Measurements from ENCODE around the gene SPG11.

Gene SPG11

GRCh38 chr15:44623178-44623577, 40.3 kb downstream of the SPG11 start:
- TF ChIP-seq CTCF (IDR thresholded peaks at IDR 0.05; ENCODE audit: insufficient read depth, low read length, poor library complexity, severe bottlenecking) (no peak), EZH2phosphoT487 (conservative IDR thresholded peaks at IDR 0.05; ENCODE audit: low read length) (no peak)
- no peaks in the 10 kb centered on the region for H4K20me1 ChIP-seq (ENCODE audit: low read depth, low read length)
- no peaks in the 10 kb centered on the region for H3K27me3 ChIP-seq (ENCODE audit: low read length)
- H3K27ac ChIP-seq (ENCODE audit: low read depth, low read length): no peak overlapping the region
- H3K9me2 ChIP-seq (replicated peaks; ENCODE audit: insufficient read depth, low read length): no peaks in the 10 kb centered on the region
- no peak overlapping the region for H3K4me2 ChIP-seq (ENCODE audit: low read depth, low read length, poor library complexity, severe bottlenecking)
- H3K9ac ChIP-seq (ENCODE audit: low read length): no peak overlapping the region
- no peaks in the 10 kb centered on the region for H3K79me2 ChIP-seq (ENCODE audit: insufficient read depth, low read length)
- H3K9me3 ChIP-seq (ENCODE audit: insufficient read depth, low read length): no peaks in the 10 kb centered on the region
- H3K36me3 ChIP-seq (ENCODE audit: low read length): peaks cover 25% of the 10 kb centered on the region; the same call in 1 of the 2 replicates
- H3K4me3 ChIP-seq (ENCODE audit: insufficient read depth, low read length, poor library complexity, severe bottlenecking): no peak overlapping the region
- H2AFZ ChIP-seq (ENCODE audit: low read depth, low read length, severe bottlenecking): no peak overlapping the region
- no peaks in the 10 kb centered on the region for H3F3A ChIP-seq (ENCODE audit: insufficient read depth)

- no peak for TF ChIP-seq CTCF (IDR thresholded peaks at IDR 0.05; ENCODE audit: insufficient read depth, low read length, poor library complexity, severe bottlenecking)
- TF ChIP-seq EZH2phosphoT487 (conservative IDR thresholded peaks at IDR 0.05; ENCODE audit: low read length): no peak
- no peaks in the 10 kb centered on the region for H3K9me3 ChIP-seq (ENCODE audit: insufficient read depth, low read length)
- no peak overlapping the region for H2AFZ ChIP-seq (ENCODE audit: low read depth, low read length, severe bottlenecking)
- no peaks in the 10 kb centered on the region for H3K79me2 ChIP-seq (ENCODE audit: insufficient read depth, low read length)
- H3F3A ChIP-seq (ENCODE audit: insufficient read depth): no peaks in the 10 kb centered on the region
- H4K20me1 ChIP-seq (ENCODE audit: low read depth, low read length): no peaks in the 10 kb centered on the region
- peaks cover 34% of the 10 kb centered on the region; the same call in 1 of the 2 replicates for H3K36me3 ChIP-seq (ENCODE audit: low read length)
- no peak overlapping the region for H3K4me3 ChIP-seq (ENCODE audit: insufficient read depth, low read length, poor library complexity, severe bottlenecking)
- no peaks in the 10 kb centered on the region for H3K9me2 ChIP-seq (replicated peaks; ENCODE audit: insufficient read depth, low read length)
- H3K9ac ChIP-seq (ENCODE audit: low read length): no peak overlapping the region
- no peaks in the 10 kb centered on the region for H3K27me3 ChIP-seq (ENCODE audit: low read length)
- no peak overlapping the region for H3K27ac ChIP-seq (ENCODE audit: low read depth, low read length)
- no peak overlapping the region for H3K4me2 ChIP-seq (ENCODE audit: low read depth, low read length, poor library complexity, severe bottlenecking)
Measured at GRCh38 chr15:44620081-44620480, 43.4 kb downstream of the SPG11 start.

GRCh38 chr15:44616974-44617373, 46.5 kb downstream of the SPG11 start:
- TF ChIP-seq EZH2phosphoT487 (conservative IDR thresholded peaks at IDR 0.05; ENCODE audit: low read length): no peak
- H3K27ac ChIP-seq (ENCODE audit: low read depth, low read length): no peak overlapping the region
- no peaks in the 10 kb centered on the region for H3F3A ChIP-seq (ENCODE audit: insufficient read depth)
- no peaks in the 10 kb centered on the region for H4K20me1 ChIP-seq (ENCODE audit: low read depth, low read length)
- H3K9me2 ChIP-seq (replicated peaks; ENCODE audit: insufficient read depth, low read length): no peaks in the 10 kb centered on the region
- H3K4me3 ChIP-seq (ENCODE audit: insufficient read depth, low read length, poor library complexity, severe bottlenecking): no peak overlapping the region
- H3K36me3 ChIP-seq (ENCODE audit: low read length): peaks cover 34% of the 10 kb centered on the region; the same call in 1 of the 2 replicates
- no peaks in the 10 kb centered on the region for H3K27me3 ChIP-seq (ENCODE audit: low read length)
- H3K79me2 ChIP-seq (ENCODE audit: insufficient read depth, low read length): no peaks in the 10 kb centered on the region
- H3K9ac ChIP-seq (ENCODE audit: low read length): no peak overlapping the region
- H2AFZ ChIP-seq (ENCODE audit: low read depth, low read length, severe bottlenecking): no peak overlapping the region
- no peaks in the 10 kb centered on the region for H3K9me3 ChIP-seq (ENCODE audit: insufficient read depth, low read length)
- no peak overlapping the region for H3K4me2 ChIP-seq (ENCODE audit: low read depth, low read length, poor library complexity, severe bottlenecking)

- Histone ChIP-seq H3K27me3 (ENCODE audit: low read length) (no peaks in the 10 kb centered on the region), H3F3A (ENCODE audit: insufficient read depth) (no peaks in the 10 kb centered on the region), H3K4me2 (ENCODE audit: low read depth, low read length, poor library complexity, severe bottlenecking) (no peak overlapping the region), H4K20me1 (ENCODE audit: low read depth, low read length) (no peaks in the 10 kb centered on the region), H3K27ac (ENCODE audit: low read depth, low read length) (no peak overlapping the region), H2AFZ (ENCODE audit: low read depth, low read length, severe bottlenecking) (no peak overlapping the region), H3K9me3 (ENCODE audit: insufficient read depth, low read length) (no peaks in the 10 kb centered on the region), H3K9me2 (replicated peaks; ENCODE audit: insufficient read depth, low read length) (no peaks in the 10 kb centered on the region), H3K4me3 (ENCODE audit: insufficient read depth, low read length, poor library complexity, severe bottlenecking) (no peak overlapping the region), H3K36me3 (ENCODE audit: low read length) (peaks cover 18% of the 10 kb centered on the region; the same call in 1 of the 2 replicates), H3K79me2 (ENCODE audit: insufficient read depth, low read length) (no peaks in the 10 kb centered on the region), H3K9ac (ENCODE audit: low read length) (no peak overlapping the region)
- TF ChIP-seq CTCF (IDR thresholded peaks at IDR 0.05; ENCODE audit: insufficient read depth, low read length, poor library complexity, severe bottlenecking) (no peak), EZH2phosphoT487 (conservative IDR thresholded peaks at IDR 0.05; ENCODE audit: low read length) (no peak)
Measured at GRCh38 chr15:44606740-44607139, 56.7 kb downstream of the SPG11 start.
